Liver (tissue), 9 donors: Measurements from ENCODE around the gene ZNF467. TPM values are rescaled to one million over a fixed set of nuclear protein-coding genes. Genes with fewer than 3 reads are reported as not detected.

ENCODE experiments used
- DNase-seq: peaks from one replicate; pipeline ENCODE4 v3.0.0-alpha.2; 2017; ENCODE audit warnings: low spot score
- H3K27ac ChIP-seq, 2 donors: one replicate each; pipeline ENCODE4 v1.7.0; 2013; ENCODE audit warnings: inconsistent platforms in 2 of 2, low read length in 2 of 2, control low read depth in 1 of 2, low read depth in 1 of 2, mild to moderate bottlenecking in 1 of 2
- H3K27me3 ChIP-seq, 4 donors: one replicate each; pipeline versions ENCODE4 v1.6.1 to v1.7.0; 2013; ENCODE audit warnings: low read length in 3 of 4, inconsistent platforms in 1 of 4, mild to moderate bottlenecking in 1 of 4, moderate library complexity in 1 of 4; ENCODE audit not compliant: control insufficient read depth in 4 of 4, insufficient read depth in 4 of 4
- H3K36me3 ChIP-seq, 4 donors: one replicate each; pipeline versions ENCODE4 v1.6.1 to v1.7.0; 2013; ENCODE audit warnings: low read length in 3 of 4, mild to moderate bottlenecking in 3 of 4, low read depth in 1 of 4, moderate library complexity in 1 of 4; ENCODE audit not compliant: control insufficient read depth in 4 of 4, insufficient read depth in 3 of 4
- H3K4me1 ChIP-seq, 4 donors: one replicate each; pipeline versions ENCODE4 v1.6.1 to v1.7.0; 2013; ENCODE audit warnings: low read length in 3 of 4, mild to moderate bottlenecking in 3 of 4, moderate library complexity in 1 of 4; ENCODE audit not compliant: control insufficient read depth in 4 of 4, insufficient read depth in 4 of 4
- H3K4me3 ChIP-seq, 3 donors: one replicate each; pipeline versions ENCODE4 v1.6.1 to v1.7.0; 2013; ENCODE audit warnings: low read length in 3 of 3, control low read depth in 1 of 3, low read depth in 1 of 3, mild to moderate bottlenecking in 1 of 3
- H3K9ac ChIP-seq, 2 donors: one replicate each; pipeline ENCODE4 v1.7.0; 2013; ENCODE audit warnings: low read length in 2 of 2, mild to moderate bottlenecking in 2 of 2, moderate library complexity in 2 of 2, control low read depth in 1 of 2, low read depth in 1 of 2
- H3K9me3 ChIP-seq, 4 donors: one replicate each; pipeline versions ENCODE4 v1.6.1 to v1.7.0; 2013; ENCODE audit warnings: low read length in 3 of 4; ENCODE audit not compliant: control insufficient read depth in 4 of 4
- ATF3 ChIP-seq: IDR thresholded peaks from 2 replicates; pipeline ENCODE4 v1.6.1; 2016; ENCODE audit warnings: antibody characterized with exemption
- CTCF ChIP-seq: fragments of 150-350 bp; IDR thresholded peaks from 2 replicates; pipeline ENCODE4 v1.5.1; 2017; ENCODE audit warnings: improper control_type of control experiment, low read depth, low read length; ENCODE audit not compliant: missing input control
- EGR1 ChIP-seq, 2 donors: IDR thresholded peaks; 2 replicates each; pipeline ENCODE4 v1.6.1; 2016 to 2018; ENCODE audit warnings: antibody characterized with exemption in 2 of 2, low read depth in 2 of 2
- FOXA1 ChIP-seq: IDR thresholded peaks from 2 replicates; pipeline ENCODE4 v1.6.1; 2016; ENCODE audit warnings: antibody characterized with exemption
- FOXA2 ChIP-seq: IDR thresholded peaks from 2 replicates; pipeline ENCODE4 v1.6.1; 2016; ENCODE audit warnings: antibody characterized with exemption
- GABPA ChIP-seq, 2 donors: IDR thresholded peaks in 1 of 2; conservative IDR thresholded peaks in 1 of 2; 2 replicates each; pipeline ENCODE4 v1.6.1; 2016; ENCODE audit warnings: antibody characterized with exemption in 2 of 2, mild to moderate bottlenecking in 1 of 2, moderate library complexity in 1 of 2
- HNF4A ChIP-seq, 2 donors: conservative IDR thresholded peaks; 2 replicates each; pipeline ENCODE4 v1.6.1; 2016; ENCODE audit warnings: antibody characterized with exemption in 2 of 2, mild to moderate bottlenecking in 2 of 2
- HNF4G ChIP-seq: IDR thresholded peaks from 2 replicates; pipeline ENCODE4 v1.6.1; 2016; ENCODE audit warnings: antibody characterized with exemption
- JUND ChIP-seq, 2 donors: IDR thresholded peaks; 2 replicates each; pipeline ENCODE4 v1.6.1; 2016; ENCODE audit warnings: antibody characterized with exemption in 2 of 2
- MAX ChIP-seq: IDR thresholded peaks from 2 replicates; pipeline ENCODE4 v1.6.1; 2016; ENCODE audit warnings: antibody characterized with exemption
- NR2F2 ChIP-seq: IDR thresholded peaks from 2 replicates; pipeline ENCODE4 v1.6.1; 2016; ENCODE audit warnings: antibody characterized with exemption
- RAD21 ChIP-seq, 2 donors: IDR thresholded peaks; 2 replicates each; pipeline ENCODE4 v1.6.1; 2016; ENCODE audit warnings: antibody characterized with exemption in 2 of 2, mild to moderate bottlenecking in 2 of 2
- REST ChIP-seq: IDR thresholded peaks from 2 replicates; pipeline ENCODE4 v1.6.1; 2016; ENCODE audit warnings: antibody characterized with exemption, mild to moderate bottlenecking
- RXRA ChIP-seq, 2 donors: IDR thresholded peaks; 2 replicates each; pipeline ENCODE4 v1.6.1; 2017 to 2018; ENCODE audit warnings: antibody characterized with exemption in 2 of 2, mild to moderate bottlenecking in 1 of 2
- SP1 ChIP-seq: IDR thresholded peaks from 2 replicates; pipeline ENCODE4 v1.6.1; 2018; ENCODE audit warnings: antibody characterized with exemption, mild to moderate bottlenecking
- TAF1 ChIP-seq: conservative IDR thresholded peaks from 2 replicates; pipeline ENCODE4 v1.6.1; 2016; ENCODE audit warnings: antibody characterized with exemption, mild to moderate bottlenecking
- YY1 ChIP-seq: IDR thresholded peaks from 2 replicates; pipeline ENCODE4 v1.6.1; 2016; ENCODE audit warnings: antibody characterized with exemption, mild to moderate bottlenecking
- ZBTB33 ChIP-seq: IDR thresholded peaks from 2 replicates; pipeline ENCODE4 v1.6.1; 2016; ENCODE audit warnings: antibody characterized with exemption
- WGBS: extraction: QIAGEN DNeasy Blood & Tissue Kit; methylation state at CpG from one replicate; pipeline ENCODE4 v1.1.7; 2013; 5-methylcytosine and 5-hydroxymethylcytosine counted together
- polyA plus RNA-seq, 2 donors: library from polyadenylated mRNA; stranded (reverse) in 1 of 2; unstranded in 1 of 2; fragments of 200-250 nt in 1 of 2; fragments of >200 nt in 1 of 2; fragmentation: Nextera tagmentation in 1 of 2; extraction: Ambion mirVana in 1 of 2; gene quantifications; one replicate each; pipeline versions ENCODE4 v1.2.1 to v1.2.3, GENCODE V29; 2013 to 2015
- total RNA-seq, 2 donors: library from RNA; depleted of rRNA; stranded (reverse); fragments of >200 nt; gene quantifications; one replicate each; pipeline ENCODE4 v1.2.3, GENCODE V29; 2014
- donor health status: healthy.
- donor health status: healthy.
- donor health status: healthy.
- donor health status: healthy.
- donor health status: healthy.

The ZNF467 gene
- total and polyA plus RNA-seq, 4 donors, result 2.8 to 4.0 (median 3.7) TPM

- TF ChIP-seq ZBTB33 (no peak), RXRA (IDR thresholded peaks at IDR 0.05) (no peak), NR2F2 (no peak), RAD21 (IDR thresholded peaks at IDR 0.05) (no peak)
These were observed 54.1 kb downstream of the ZNF467 start (continued) for GRCh38 chr7:149719050-149719899.

- TF ChIP-seq HNF4A (conservative IDR thresholded peaks at IDR 0.05), result no peak
- no peaks in the 10 kb centered on the region for H3K9me3 ChIP-seq
- H3K9ac ChIP-seq, result no peak overlapping the region
- H3K4me1 ChIP-seq, result peaks cover 6 to 25% (median 16%) of the 10 kb centered on the region in 4 donors
- H3K27ac ChIP-seq, result no peak overlapping the region
- no peaks in the 10 kb centered on the region for H3K27me3 ChIP-seq
- H3K4me3 ChIP-seq, result no peak overlapping the region
- 97% methylated on average over 6 of the region's 6 CpGs for WGBS
- H3K36me3 ChIP-seq, result no peaks in the 10 kb centered on the region
- DNase-seq, result no peak
These were observed 54.7 kb downstream of the ZNF467 start for GRCh38 chr7:149718730-149719049.

GRCh38 chr7:149717481-149717880 lies 55.9 kb downstream of the ZNF467 start:
- DNase-seq, result no peak
- TF ChIP-seq REST, result no peak
- TF ChIP-seq GABPA (IDR thresholded peaks at IDR 0.05 in 1 of 2, conservative IDR thresholded peaks at IDR 0.05 in 1 of 2), result no peak
- TF ChIP-seq ZBTB33, result no peak
- no peak for TF ChIP-seq FOXA1
- no peak for TF ChIP-seq RAD21 (IDR thresholded peaks at IDR 0.05)
- TF ChIP-seq FOXA2, result no peak
- TF ChIP-seq NR2F2, result no peak
- TF ChIP-seq CTCF, result no peak
- TF ChIP-seq YY1, result no peak
- TF ChIP-seq SP1, result no peak
- TF ChIP-seq HNF4G, result no peak
- no peak for TF ChIP-seq MAX
- TF ChIP-seq TAF1, result no peak
- no peak for TF ChIP-seq JUND (IDR thresholded peaks at IDR 0.05)
- TF ChIP-seq EGR1 (IDR thresholded peaks at IDR 0.05; ENCODE audit: low read depth in 2 of 2), result no peak
- TF ChIP-seq ATF3, result no peak
- TF ChIP-seq RXRA (IDR thresholded peaks at IDR 0.05), result no peak
- no peak for TF ChIP-seq HNF4A (conservative IDR thresholded peaks at IDR 0.05)
- no peaks in the 10 kb centered on the region for H3K9me3 ChIP-seq
- H3K9ac ChIP-seq, result no peak overlapping the region
- H3K4me1 ChIP-seq, result peaks cover 6 to 25% (median 16%) of the 10 kb centered on the region in 4 donors
- no peak overlapping the region for H3K4me3 ChIP-seq
- no peaks in the 10 kb centered on the region for H3K27me3 ChIP-seq
- 91% methylated on average over 5 of the region's 5 CpGs for WGBS
- H3K27ac ChIP-seq, result no peak overlapping the region
- no peaks in the 10 kb centered on the region for H3K36me3 ChIP-seq
